Umbilical cord (tissue), 2 donors: ENCODE results near the gene PLOD2. TPM values are rescaled to one million over a fixed set of nuclear protein-coding genes. Genes with fewer than 3 reads are reported as not detected.
"Not testable (repeated sequence)": the region's sequence is repeated elsewhere in the genome, so short reads cannot be mapped to it uniquely, and the experiment has no call there.

Experiments used
- DNase-seq: peaks from one replicate; pipeline ENCODE4 v3.0.0-alpha.2; 2015; ENCODE audit warnings: low spot score
- total RNA-seq: library from RNA; depleted of rRNA; stranded (reverse); fragments of >200 nt; gene quantifications from one replicate; pipeline ENCODE4 v1.2.3, GENCODE V29; 2014; ENCODE audit warnings: low replicate concordance; ENCODE audit not compliant: insufficient read depth

Gene PLOD2
- total RNA-seq, 1 donor from 2014 or later = 513 TPM

GRCh38 chr3:146139586-146140110 is 21.3 kb downstream of the PLOD2 start:
- peak; percentile 52 for DNase-seq

- peak; percentile 69 for DNase-seq
These were observed 22.1 kb downstream of the PLOD2 start for GRCh38 chr3:146138902-146139301.

GRCh38 chr3:146136647-146137046 is 24.3 kb downstream of the PLOD2 start:
- DNase-seq = no peak

GRCh38 chr3:146134348-146135117 is 26.5 kb downstream of the PLOD2 start:
- no peak for DNase-seq

- peak; percentile 74 for DNase-seq
These were observed 27.5 kb downstream of the PLOD2 start for GRCh38 chr3:146133441-146133840.

GRCh38 chr3:146131616-146132410 is 29.2 kb downstream of the PLOD2 start:
- DNase-seq = no peak

GRCh38 chr3:146130881-146131371 is 30.1 kb downstream of the PLOD2 start:
- no peak for DNase-seq

GRCh38 chr3:146129750-146130149 is 31.2 kb downstream of the PLOD2 start:
- DNase-seq = no peak

GRCh38 chr3:146128939-146129338 is 32.0 kb downstream of the PLOD2 start:
- peak; percentile 60 for DNase-seq

GRCh38 chr3:146128179-146128578 is 32.8 kb downstream of the PLOD2 start:
- no peak for DNase-seq

GRCh38 chr3:146125951-146126350 is 35.0 kb downstream of the PLOD2 start:
- peak; percentile 84 for DNase-seq

- no peak for DNase-seq
These were observed 36.7 kb downstream of the PLOD2 start for GRCh38 chr3:146124126-146124801.

GRCh38 chr3:146117406-146118285 is 43.3 kb downstream of the PLOD2 start:
- no peak for DNase-seq

GRCh38 chr3:146115619-146116018 is 45.4 kb downstream of the PLOD2 start:
- no peak for DNase-seq

- not testable (repeated sequence) for DNase-seq
These were observed 47.2 kb downstream of the PLOD2 start for GRCh38 chr3:146113804-146114203.

- no peak for DNase-seq
These were observed 49.6 kb downstream of the PLOD2 start for GRCh38 chr3:146111337-146111736.

GRCh38 chr3:146110161-146110560 is 50.8 kb downstream of the PLOD2 start:
- DNase-seq = no peak

- DNase-seq = no peak
These were observed 54.0 kb downstream of the PLOD2 start for GRCh38 chr3:146106986-146107385.

GRCh38 chr3:146104068-146104467 is 56.9 kb downstream of the PLOD2 start:
- no peak for DNase-seq

- DNase-seq = no peak
These were observed 58.1 kb downstream of the PLOD2 start for GRCh38 chr3:146102885-146103284.

- no peak for DNase-seq
These were observed 59.4 kb downstream of the PLOD2 start for GRCh38 chr3:146101538-146101937.
